ACHN (cell line): Measurements from ENCODE around the gene STAB2.
"Not testable (repeated sequence)": the region's sequence is repeated elsewhere in the genome, so short reads cannot be mapped to it uniquely, and the experiment has no call there.

Source experiments
- DNase-seq: peaks from one replicate; pipeline ENCODE4 v3.0.0-alpha.2; 2015
- in situ Hi-C: cut with HindIII; loops from 2 replicates; pipeline ENCODE4 v1.10.0; 2017; ENCODE audit warnings: low sequenced_read_pairs, low pct_ligation_motif_present, low pct_unique_long_range_greater_than_20kb

STAB2 gene

GRCh38 chr12:103807561-103808238 is 220.6 kb downstream of the STAB2 start:
- in situ Hi-C loops, result no loop called here
- no peak for DNase-seq

DNA sequence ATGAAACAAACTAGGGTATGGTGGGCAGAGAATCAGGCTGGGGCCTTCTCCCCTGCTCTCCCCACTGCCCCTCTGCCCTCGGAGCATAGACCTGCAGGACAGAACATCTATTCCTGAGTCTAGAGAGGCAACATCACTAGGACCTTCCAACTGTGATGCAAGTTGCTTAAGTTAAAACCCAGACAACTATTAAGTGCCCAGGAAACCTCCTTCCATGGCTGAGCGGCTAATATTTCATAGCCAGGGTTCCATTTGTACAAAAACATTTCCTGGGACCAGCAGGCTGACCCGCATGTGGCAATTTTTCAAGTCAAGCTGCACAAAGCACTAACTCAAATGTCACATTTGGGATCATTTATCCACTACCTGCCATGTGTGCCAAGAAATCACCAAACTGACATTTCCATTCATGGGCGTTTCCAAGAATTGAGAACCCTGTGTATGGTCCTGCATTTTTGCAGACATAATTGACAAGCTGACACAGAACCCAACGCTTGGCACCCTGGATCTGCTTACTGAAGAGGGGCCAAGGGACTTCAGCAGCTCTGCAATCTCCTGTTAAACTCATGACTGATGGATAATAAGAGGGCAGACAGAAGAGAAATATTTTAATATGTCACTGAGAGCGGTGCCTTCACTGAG is 221.3 kb downstream of the STAB2 start:
- no peak for DNase-seq
- in situ Hi-C loops, result no loop called here

DNA sequence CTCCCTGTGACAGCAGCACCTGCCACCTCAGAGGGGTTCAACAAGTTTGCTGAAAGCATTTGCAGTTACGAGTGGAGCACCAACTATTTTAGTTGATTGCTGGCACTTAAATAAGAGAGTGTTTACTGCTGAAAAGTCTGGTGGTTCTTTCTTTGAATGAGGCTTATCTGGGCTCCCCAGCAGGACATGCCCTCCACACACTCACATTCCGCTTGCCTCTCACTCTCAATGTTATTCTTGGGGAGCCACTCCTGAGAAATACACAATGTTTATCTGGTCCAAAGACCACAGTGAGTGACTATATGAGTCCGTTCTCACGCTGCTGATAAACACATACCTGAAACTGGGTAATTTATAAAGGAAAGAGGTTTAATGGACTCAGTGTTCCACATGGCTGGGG is 222.1 kb downstream of the STAB2 start:
- in situ Hi-C loops, result no loop called here
- no peak for DNase-seq

DNA sequence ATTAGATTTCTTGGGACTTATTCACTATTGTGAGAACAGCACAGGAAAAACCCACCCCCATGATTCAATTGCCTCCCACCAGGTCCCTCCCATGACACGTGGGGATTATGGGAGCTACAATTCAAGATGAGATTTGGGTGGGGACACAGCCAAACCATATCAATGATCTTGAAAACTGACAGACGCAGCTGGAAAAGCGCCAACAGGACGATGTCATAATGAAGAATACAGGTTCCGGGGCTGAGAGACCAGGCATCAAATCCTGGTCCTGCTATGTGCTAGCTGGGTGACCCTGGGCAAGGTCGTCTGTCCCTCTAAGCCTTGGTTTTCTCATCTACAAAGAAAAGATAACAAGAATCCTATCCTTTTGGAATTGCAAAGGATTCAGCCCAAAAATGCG is 222.6 kb downstream of the STAB2 start:
- in situ Hi-C loops, DNase-seq: not testable (repeated sequence)

GRCh38 chr12:103810111-103810510 is 223.0 kb downstream of the STAB2 start:
- no peak for DNase-seq
- in situ Hi-C loops, result no loop called here

DNA sequence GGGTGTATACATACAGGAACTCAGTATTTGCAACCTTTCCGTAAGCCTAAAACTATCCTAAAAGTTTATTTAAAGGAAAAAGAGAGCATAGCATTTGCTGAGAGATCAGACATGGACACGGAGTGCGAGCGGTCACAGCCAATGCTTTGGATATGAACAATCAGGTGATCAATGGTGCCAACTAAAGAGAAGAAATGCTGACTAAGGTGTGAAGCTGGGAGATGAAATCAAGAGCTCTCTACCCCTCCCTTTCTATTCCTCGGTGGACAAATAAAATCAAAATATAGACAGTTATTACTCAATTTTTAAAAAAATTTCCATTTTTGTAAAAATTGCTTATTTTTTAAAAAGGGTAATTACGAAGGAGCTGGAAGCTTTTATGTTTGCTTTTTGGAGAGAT is 224.7 kb downstream of the STAB2 start:
- DNase-seq, result no peak
- in situ Hi-C loops, result no loop called here

DNA sequence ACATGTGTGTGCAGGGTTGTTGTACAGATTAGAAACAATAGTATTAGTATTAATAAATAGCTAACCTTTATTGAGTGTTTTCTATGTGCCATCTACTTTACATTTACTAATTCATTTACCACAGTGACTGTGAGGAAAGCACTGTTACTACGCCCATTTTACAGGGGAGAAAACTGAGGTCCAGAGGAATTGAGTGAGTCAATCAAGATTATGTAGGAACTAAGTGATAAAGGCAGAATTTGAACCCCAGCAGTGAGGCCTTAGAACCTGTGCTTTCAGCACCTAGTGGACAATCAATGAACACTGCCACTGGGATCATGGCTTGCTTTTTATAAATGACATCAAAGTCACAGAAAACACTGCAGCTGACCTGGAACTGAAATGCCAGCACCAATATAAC is 225.7 kb downstream of the STAB2 start:
- in situ Hi-C loops, result no loop called here
- no peak for DNase-seq

- in situ Hi-C loops, result no loop called here
- DNase-seq, result no peak
Measured at GRCh38 chr12:103813426-103813825, 226.4 kb downstream of the STAB2 start.

GRCh38 chr12:103813949-103814348 is 226.9 kb downstream of the STAB2 start:
- in situ Hi-C loops, result no loop called here
- DNase-seq, result no peak

GRCh38 chr12:103814436-103814835 is 227.4 kb downstream of the STAB2 start:
- DNase-seq, result no peak
- in situ Hi-C loops, result no loop called here
